ENCODE data around the gene IFNA13. TPM values are rescaled to one million over a fixed set of nuclear protein-coding genes. Genes with fewer than 3 reads are reported as not detected.

IFNA13 gene
- total and polyA plus RNA-seq, 2 of the 13 experiments (the other 11 are each of a cell fraction or from before 2014, with no cell fraction given) = not detected

- TF ChIP-seq ZFP91 (CRISPR knock-in tag; IDR thresholded peaks at IDR 0.05; ENCODE audit: borderline replicate concordance) (peak; percentile 57; the same call in 1 of the 2 replicates), ZBTB37 (CRISPR knock-in tag; IDR thresholded peaks at IDR 0.05) (0 out of 2 replicates have a peak, but pooled peaks have one; percentile 79), ZBTB38 (CRISPR knock-in tag; IDR thresholded peaks at IDR 0.05) (0 out of 2 replicates have a peak, but pooled peaks have one; percentile 33), ZNF572 (CRISPR knock-in tag; IDR thresholded peaks at IDR 0.05) (no peak), ZNF251 (CRISPR knock-in tag; IDR thresholded peaks at IDR 0.05) (no peak), DRAP1 (CRISPR knock-in tag; IDR thresholded peaks at IDR 0.05) (no peak), ZNF788 (CRISPR knock-in tag; IDR thresholded peaks at IDR 0.05; ENCODE audit: borderline replicate concordance) (no peak), ZNF512B (CRISPR knock-in tag; IDR thresholded peaks at IDR 0.05; ENCODE audit: borderline replicate concordance) (no peak), ZBED4 (CRISPR knock-in tag; IDR thresholded peaks at IDR 0.05; ENCODE audit: borderline replicate concordance) (no peak), GFI1 (CRISPR knock-in tag; IDR thresholded peaks at IDR 0.05; ENCODE audit: borderline replicate concordance) (no peak), REST (IDR thresholded peaks at IDR 0.05; ENCODE audit: borderline replicate concordance in 1 of 2, low read depth in 1 of 2, low read length in 2 of 2) (peak in 1 of 2 experiments; percentile 22; a peak in 1 of 4 replicates), ZNF547 (CRISPR knock-in tag; IDR thresholded peaks at IDR 0.05) (peak; percentile 91)
These were observed 32.9 kb downstream of the IFNA13 start, which contains the start of gene KLHL9 (continued) for GRCh38 chr9:21334701-21335632.
